ENCODE data around the gene EHD3.

- no peak for TF ChIP-seq RFX5 (IDR thresholded peaks at IDR 0.05; ENCODE audit: borderline replicate concordance, low read depth, low read length)
- TF ChIP-seq CTCF (IDR thresholded peaks at IDR 0.05; ENCODE audit: control extremely low read depth in 1 of 3, insufficient read depth in 1 of 3, low read depth in 1 of 3, low read length in 3 of 3), result no peak
- TF ChIP-seq EGR1 (IDR thresholded peaks at IDR 0.05; ENCODE audit: borderline replicate concordance, low read depth, low read length), result no peak
- TF ChIP-seq YY1 (IDR thresholded peaks at IDR 0.05; ENCODE audit: low read depth, low read length), result no peak
- TF ChIP-seq TAF1 (IDR thresholded peaks at IDR 0.05; ENCODE audit: low read depth, low read length), result no peak
- no peak for TF ChIP-seq POLR2AphosphoS5 (IDR thresholded peaks at IDR 0.05; ENCODE audit: low read depth, low read length)
- no peak for TF ChIP-seq SP1 (IDR thresholded peaks at IDR 0.05; ENCODE audit: low read depth, low read length)
- no peak for TF ChIP-seq KDM5A (IDR thresholded peaks at IDR 0.05; ENCODE audit: low read length)
- TF ChIP-seq EP300 (IDR thresholded peaks at IDR 0.05; ENCODE audit: borderline replicate concordance in 1 of 2, low read depth in 2 of 2, low read length in 2 of 2), result no peak
- TF ChIP-seq TEAD4 (IDR thresholded peaks at IDR 0.05; ENCODE audit: low read depth, low read length), result no peak
- TF ChIP-seq RAD21 (IDR thresholded peaks at IDR 0.05 in 1 of 2, conservative IDR thresholded peaks at IDR 0.05 in 1 of 2; ENCODE audit: low read depth in 2 of 2, low read length in 2 of 2), result no peak
- no peak for TF ChIP-seq CHD2 (IDR thresholded peaks at IDR 0.05; ENCODE audit: low read length)
- no peak for TF ChIP-seq JUN (IDR thresholded peaks at IDR 0.05; ENCODE audit: low read depth, low read length)
- no peak for TF ChIP-seq GTF2F1 (IDR thresholded peaks at IDR 0.05; ENCODE audit: borderline replicate concordance, low read depth, low read length)
Observed at GRCh38 chr2:31228717-31229116, 5.2 kb upstream of the EHD3 start.

All from H1 (cell line).